ENCODE data around the gene CD52.

DNA sequence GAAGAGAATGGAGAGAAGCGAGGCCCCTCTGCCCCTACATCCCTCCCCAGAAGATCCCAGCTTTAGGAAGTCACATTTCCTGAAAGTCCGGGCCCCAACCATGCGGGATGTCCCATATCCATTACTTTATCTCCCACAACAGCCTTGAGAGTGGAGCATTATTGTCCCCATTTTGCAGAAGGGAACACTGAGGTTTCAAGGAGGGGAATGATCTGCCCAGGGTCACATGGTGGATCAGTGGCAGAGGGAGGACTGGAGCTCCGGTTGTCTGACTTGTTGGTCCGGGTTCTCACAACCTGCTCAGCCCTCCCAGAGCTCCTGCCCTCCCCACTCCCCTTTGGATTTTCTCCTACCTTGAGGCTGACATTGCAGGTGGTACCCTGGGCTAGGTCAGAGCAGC is 38.3 kb downstream of the CD52 start:
- TF ChIP-seq CTCF (IDR thresholded peaks at IDR 0.05) = no peak
- TF ChIP-seq EZH2 (IDR thresholded peaks at IDR 0.05) = no peak

All from neural progenitor cell (in vitro differentiated cells).